Measurements from ENCODE around the gene MAPKAP1. TPM values are rescaled to one million over a fixed set of nuclear protein-coding genes. Genes with fewer than 3 reads are reported as not detected.

MAPKAP1 gene
- total RNA-seq, 4 donors from 2014 or later: 54.1 to 195 (median 61.9) TPM

DNA sequence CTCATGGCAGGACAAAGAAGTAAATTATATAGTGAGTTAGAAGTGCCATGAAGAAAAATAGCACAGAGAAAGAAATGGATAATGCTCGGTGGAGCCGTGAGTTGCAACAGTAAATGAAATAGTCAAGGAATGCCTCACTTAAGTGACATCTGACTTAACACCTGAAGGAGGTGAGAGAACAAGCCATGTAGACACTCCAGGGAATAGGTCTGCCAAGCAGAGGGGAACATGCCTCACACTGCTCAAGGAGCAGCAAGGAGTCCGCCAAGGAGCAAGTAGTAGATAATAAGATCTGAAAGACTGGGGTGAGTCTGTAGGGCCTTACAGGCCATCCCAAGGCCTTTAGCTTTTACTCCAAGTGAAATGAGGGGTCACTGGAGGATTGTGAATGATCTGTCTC, 21.8 kb downstream of the MAPKAP1 start:
- no peaks in the 10 kb centered on the region for H3K9me3 ChIP-seq
- H3K27ac ChIP-seq: no peak overlapping the region
- no peaks in the 10 kb centered on the region for H3K27me3 ChIP-seq
- H3K4me1 ChIP-seq: no peaks in the 10 kb centered on the region
- H3K4me3 ChIP-seq: no peak overlapping the region
- intact Hi-C loops (cut with DNase I; ENCODE audit: low total_unique reads): no loop called here
- TF ChIP-seq CTCF (IDR thresholded peaks at IDR 0.05): no peak
- TF ChIP-seq POLR2A (IDR thresholded peaks at IDR 0.05): no peak
- H3K36me3 ChIP-seq: no peaks in the 10 kb centered on the region
- no peak for DNase-seq

DNA sequence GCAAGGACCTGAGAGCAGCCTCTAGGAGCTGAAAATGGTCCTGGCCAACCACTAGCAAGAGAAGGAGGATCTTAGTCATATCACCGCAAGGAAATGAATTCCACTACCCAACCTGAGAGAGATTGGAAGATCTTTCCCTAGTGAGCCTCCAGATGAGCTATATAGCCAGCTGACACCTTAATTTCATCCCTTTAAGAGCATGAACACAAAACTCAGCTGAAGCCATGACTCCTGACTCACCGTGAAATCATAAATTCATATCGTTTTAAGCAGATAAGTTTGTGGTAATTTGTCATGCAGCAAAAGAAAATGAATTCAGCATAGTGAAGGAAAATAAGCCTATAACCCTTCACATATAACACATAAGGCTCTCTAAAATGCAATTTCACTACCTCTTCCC, 23.5 kb downstream of the MAPKAP1 start:
- TF ChIP-seq CTCF (IDR thresholded peaks at IDR 0.05): no peak
- no peak for TF ChIP-seq POLR2A (IDR thresholded peaks at IDR 0.05)
- DNase-seq: no peak

GRCh38 chr9:125682340-125682739, 24.7 kb downstream of the MAPKAP1 start:
- no peak overlapping the region for H3K4me3 ChIP-seq
- H3K27ac ChIP-seq: no peak overlapping the region
- H3K36me3 ChIP-seq: no peaks in the 10 kb centered on the region
- no peak for TF ChIP-seq CTCF (IDR thresholded peaks at IDR 0.05)
- no peak for DNase-seq
- H3K9me3 ChIP-seq: no peaks in the 10 kb centered on the region
- no peaks in the 10 kb centered on the region for H3K4me1 ChIP-seq
- intact Hi-C loops (cut with DNase I; ENCODE audit: low total_unique reads): no loop called here
- H3K27me3 ChIP-seq: no peaks in the 10 kb centered on the region

More for the DNA sequence above, 23.5 kb downstream of the MAPKAP1 start:
- Histone ChIP-seq H3K9me3 (no peaks in the 10 kb centered on the region), H3K4me1 (no peaks in the 10 kb centered on the region), H3K27ac (no peak overlapping the region), H3K27me3 (no peaks in the 10 kb centered on the region), H3K36me3 (no peaks in the 10 kb centered on the region), H3K4me3 (no peak overlapping the region)
- intact Hi-C loops (cut with DNase I; ENCODE audit: low total_unique reads): no loop called here

GRCh38 chr9:125681657-125682056, 25.4 kb downstream of the MAPKAP1 start:
- no peak for TF ChIP-seq CTCF (IDR thresholded peaks at IDR 0.05)
- no peak for TF ChIP-seq POLR2A (IDR thresholded peaks at IDR 0.05)

GRCh38 chr9:125681086-125681622, 25.9 kb downstream of the MAPKAP1 start:
- no peak overlapping the region for H3K4me3 ChIP-seq
- no peaks in the 10 kb centered on the region for H3K9me3 ChIP-seq
- H3K4me1 ChIP-seq: no peaks in the 10 kb centered on the region
- no peaks in the 10 kb centered on the region for H3K27me3 ChIP-seq
- H3K27ac ChIP-seq: no peak overlapping the region
- intact Hi-C loops (cut with DNase I; ENCODE audit: low total_unique reads): no loop called here
- no peak for TF ChIP-seq POLR2A (IDR thresholded peaks at IDR 0.05)
- TF ChIP-seq CTCF (IDR thresholded peaks at IDR 0.05): no peak
- no peak for DNase-seq
- H3K36me3 ChIP-seq: no peaks in the 10 kb centered on the region

More at GRCh38 chr9:125681657-125682056, 25.4 kb downstream of the MAPKAP1 start:
- Histone ChIP-seq H3K27me3 (no peaks in the 10 kb centered on the region), H3K4me3 (no peak overlapping the region), H3K27ac (no peak overlapping the region), H3K36me3 (no peaks in the 10 kb centered on the region), H3K9me3 (no peaks in the 10 kb centered on the region), H3K4me1 (no peaks in the 10 kb centered on the region)
- DNase-seq: no peak
- intact Hi-C loops (cut with DNase I; ENCODE audit: low total_unique reads): no loop called here
